Posterior cingulate gyrus (tissue), 11 donors: ENCODE results near the gene KLK1.
A peak's percentile ranks its signal among the peaks of the same experiment; 100 is the strongest.
"Not testable (repeated sequence)": the region's sequence is repeated elsewhere in the genome, so short reads cannot be mapped to it uniquely, and the experiment has no call there.

Source experiments
- DNase-seq, 10 donors: peaks; one replicate each; pipeline versions ENCODE4 v3.0.0 to v3.0.0-alpha.2; 2020 to 2021; ENCODE audit warnings: mixed read lengths in 3 of 10
- intact Hi-C: fragments of 100-400 bp; cut with DNase I; formaldehyde crosslinking; loops from one replicate; pipeline ENCODE4 v1.15.1; 2023

The KLK1 gene

GRCh38 chr19:50794876-50795663 lies 28.5 kb downstream of the KLK1 start:
- DNase-seq: peak in 1 of 10 donors; percentile 69
- intact Hi-C loops: no loop called here

DNA sequence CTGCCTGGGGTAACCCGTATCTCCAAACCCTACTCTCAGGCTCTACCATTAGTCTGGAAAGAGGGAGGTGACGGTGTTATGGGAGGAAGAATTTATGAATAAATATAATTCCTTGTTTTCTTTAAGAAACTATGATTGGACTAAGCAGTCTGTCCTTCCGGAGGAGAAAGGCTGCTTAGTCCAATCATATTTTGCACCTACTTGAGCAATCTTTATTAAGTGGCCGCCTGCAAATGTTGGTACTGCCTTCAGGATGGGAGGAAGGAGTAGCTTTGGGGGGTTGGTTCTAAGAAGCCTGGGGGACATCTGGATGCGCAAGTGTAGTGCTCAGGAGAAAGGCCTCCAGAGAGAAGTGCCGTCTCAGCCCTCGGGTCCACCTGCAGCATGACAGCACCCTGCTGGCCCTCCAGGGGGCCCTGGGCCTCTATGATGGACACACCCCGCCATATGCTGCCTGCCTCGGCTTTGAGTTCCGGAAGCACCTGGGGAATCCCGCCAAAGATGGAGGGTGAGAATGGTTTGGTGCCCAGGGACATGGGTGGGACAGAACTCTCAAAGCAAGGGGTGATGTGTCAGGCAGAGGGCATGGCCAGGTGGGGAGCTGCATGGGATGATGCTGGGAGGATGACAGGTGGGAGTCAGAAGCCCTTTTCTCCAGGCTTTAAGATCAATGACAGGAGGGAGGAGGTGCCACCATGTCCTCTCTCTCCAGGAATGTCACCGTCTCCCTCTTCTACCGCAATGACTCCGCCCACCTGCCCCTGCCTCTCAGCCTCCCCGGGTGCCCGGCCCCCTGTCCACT lies 29.3 kb downstream of the KLK1 start:
- DNase-seq: peak in 2 of 10 donors; percentile 49 to 80
- intact Hi-C loops: no loop called here

GRCh38 chr19:50793558-50794065 lies 30.0 kb downstream of the KLK1 start:
- intact Hi-C loops: no loop called here
- no peak for DNase-seq

DNA sequence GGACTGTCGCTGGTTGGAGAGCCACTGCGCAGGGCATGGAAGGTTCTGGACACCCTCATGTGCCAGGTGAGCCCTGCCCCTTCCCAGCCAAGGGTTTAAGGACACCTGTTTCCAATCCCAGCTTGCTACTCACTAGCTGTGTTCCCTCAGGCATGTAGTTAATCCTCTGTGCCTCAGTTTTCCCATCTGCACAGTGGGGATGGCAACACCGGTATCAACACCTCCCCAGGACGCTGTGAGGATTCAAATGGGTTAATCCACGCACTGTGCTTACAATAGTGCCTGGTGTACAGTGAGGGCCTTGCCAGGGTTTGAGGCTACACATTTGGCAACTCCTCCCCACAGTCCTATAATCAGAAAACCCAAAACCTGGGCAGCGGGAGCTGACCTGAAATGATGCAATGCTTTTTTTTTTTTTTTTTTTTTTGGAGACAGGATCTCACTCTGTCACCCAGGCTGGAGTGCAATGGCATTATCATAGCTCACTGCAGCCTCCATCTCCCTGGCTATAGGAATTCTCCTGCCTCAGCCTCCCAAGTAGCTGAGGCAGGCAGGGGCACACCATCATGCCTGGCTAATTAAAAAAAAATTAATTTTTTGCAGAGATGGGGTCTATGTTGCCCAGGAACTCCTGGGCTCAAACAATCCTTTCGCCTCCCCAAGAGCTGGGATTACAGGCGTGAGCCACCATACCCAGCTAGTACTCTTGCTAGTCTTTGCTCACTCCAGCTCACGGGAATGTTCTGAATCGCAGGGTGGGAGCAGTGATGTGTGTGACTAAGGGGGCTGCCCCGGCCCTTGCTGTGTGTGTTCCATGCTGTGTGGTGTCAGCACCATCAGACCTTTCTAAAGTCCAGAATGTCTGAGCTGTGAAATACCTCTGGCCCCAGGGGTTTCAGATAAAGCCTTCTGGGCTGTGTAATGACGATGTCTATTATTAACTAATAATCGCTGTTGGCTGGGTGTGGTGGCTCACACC lies 31.0 kb downstream of the KLK1 start:
- intact Hi-C loops: no loop called here
- no peak for DNase-seq

- intact Hi-C loops: no loop called here
- DNase-seq: peak in 1 of 10 donors; percentile 77
Measured at GRCh38 chr19:50791594-50792271, 31.9 kb downstream of the KLK1 start.

- DNase-seq: no peak
- intact Hi-C loops: no loop called here
Measured at GRCh38 chr19:50790922-50791467, 32.6 kb downstream of the KLK1 start.

DNA sequence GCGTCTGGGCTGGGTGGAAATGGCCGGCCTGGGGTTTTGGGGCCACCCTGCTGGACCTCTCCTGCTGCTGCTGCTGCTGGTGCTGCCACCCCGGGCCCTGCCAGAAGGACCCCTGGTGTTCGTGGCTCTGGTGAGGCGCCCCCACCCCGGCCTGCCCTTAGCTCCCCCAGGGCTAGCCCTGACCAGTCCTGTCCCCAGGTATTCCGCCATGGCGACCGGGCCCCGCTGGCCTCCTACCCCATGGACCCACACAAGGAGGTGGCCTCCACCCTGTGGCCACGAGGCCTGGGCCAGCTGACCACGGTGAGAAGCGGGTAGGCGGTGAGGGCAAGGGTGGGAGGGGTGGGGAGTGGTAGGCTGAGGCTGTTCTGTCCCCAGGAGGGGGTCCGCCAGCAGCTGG lies 33.2 kb downstream of the KLK1 start, which contains the start of gene ACP4:
TSS of gene ACP4 (plus strand) at position 20 of the 400 bp plus-strand sequence. CDS start at position 20, 0 bp downstream.
- no peak for DNase-seq
- intact Hi-C loops: no loop called here

DNA sequence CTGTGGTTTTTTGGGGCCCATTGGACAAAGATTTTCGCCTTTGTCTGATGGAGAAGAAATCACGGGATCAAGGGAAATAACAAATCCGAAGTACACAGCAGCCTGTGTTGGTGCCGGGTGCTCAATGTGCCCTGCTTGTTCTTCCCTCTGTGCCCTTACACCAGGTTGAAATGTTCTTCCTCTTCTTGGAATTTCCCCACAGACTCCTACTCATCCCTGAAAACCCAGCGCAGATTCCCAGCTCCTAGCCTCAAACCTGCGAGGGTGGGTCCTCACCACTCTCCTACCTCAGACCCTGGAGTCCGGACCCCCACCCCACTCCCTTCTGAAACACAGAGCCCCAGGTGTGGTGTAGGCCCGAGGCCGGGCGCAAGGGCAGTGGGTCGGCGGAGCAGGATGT lies 38.3 kb downstream of the KLK1 start:
- no peak for DNase-seq
- intact Hi-C loops: no loop called here

GRCh38 chr19:50784710-50785109 lies 38.9 kb downstream of the KLK1 start:
- intact Hi-C loops: loop anchor here (5.0 kb wide), 2 partner anchors 62 to 77 kb away; partner anchors contain the start of gene CLEC11A
- DNase-seq: no peak

- DNase-seq: not testable (repeated sequence)
- intact Hi-C loops: loop anchor here (1.0 to 5.0 kb wide), 4 partner anchors 61 to 415 kb away; partner anchors contain the start of gene CLEC11A
Measured at GRCh38 chr19:50783848-50784152, 39.8 kb downstream of the KLK1 start.

DNA sequence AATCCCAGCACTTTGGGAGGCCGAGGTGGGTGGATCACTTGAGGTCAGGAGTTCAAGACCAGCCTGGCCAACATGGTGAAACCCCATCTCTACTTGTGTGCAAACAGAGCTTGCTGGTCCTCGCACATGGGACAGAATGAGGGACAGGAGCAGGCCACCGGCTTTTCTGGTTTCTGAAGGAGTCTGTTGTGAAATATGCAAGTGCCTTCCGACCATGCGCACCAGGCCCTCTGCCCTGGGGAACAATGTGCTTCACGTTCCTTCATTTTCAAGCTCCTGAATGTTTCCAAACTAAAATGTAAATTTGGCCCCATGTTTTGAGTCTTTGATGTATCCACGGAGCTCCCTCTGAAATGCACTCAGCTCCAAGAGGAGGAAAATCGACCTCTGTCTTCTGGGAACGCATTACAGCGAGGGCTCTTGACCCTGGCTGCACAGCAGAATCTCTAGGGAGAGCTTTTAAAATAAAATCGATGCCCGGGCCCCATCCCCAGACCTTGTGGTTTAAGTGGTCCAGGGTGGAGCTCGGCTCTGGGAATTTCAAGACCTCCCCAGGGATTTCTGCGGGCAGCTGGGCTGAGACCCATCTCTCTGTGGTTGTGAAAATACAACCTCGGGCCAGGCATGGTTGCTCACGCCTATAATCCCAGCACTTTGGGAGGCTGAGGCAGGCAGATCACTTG lies 42.7 kb downstream of the KLK1 start:
- intact Hi-C loops: loop anchor here (5.0 kb wide), 2 partner anchors 59 to 74 kb away; partner anchors contain the start of gene CLEC11A
- no peak for DNase-seq

- intact Hi-C loops: loop anchor here (5.0 kb wide), 2 partner anchors 57 to 72 kb away; partner anchors contain the start of gene CLEC11A
Measured at GRCh38 chr19:50779504-50780457, 43.8 kb downstream of the KLK1 start.

DNA sequence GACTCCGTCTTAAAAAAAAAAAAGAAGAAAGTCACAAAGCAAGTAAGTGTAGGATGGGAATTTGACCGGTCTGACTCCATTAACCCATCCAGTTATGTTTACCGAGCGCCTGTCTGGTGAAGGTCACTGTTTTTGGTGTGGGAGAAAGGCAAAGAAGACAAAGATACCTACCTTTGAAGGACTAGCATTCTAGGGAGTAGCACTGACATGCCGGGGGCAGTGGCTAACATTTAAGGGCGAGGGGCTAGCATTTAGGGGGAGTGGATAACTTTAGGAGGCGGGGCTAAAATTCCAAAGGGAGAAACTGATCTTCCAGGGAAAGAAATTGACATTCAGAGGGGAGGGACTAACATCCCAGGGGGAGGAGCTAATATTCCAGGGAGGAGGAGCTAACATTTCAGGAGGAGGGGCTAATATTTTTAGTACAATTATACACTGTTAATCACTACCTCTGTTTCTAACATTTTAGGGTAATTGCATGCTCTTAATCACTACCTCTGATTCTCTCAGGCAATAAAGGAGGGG lies 44.6 kb downstream of the KLK1 start:
- no peak for DNase-seq
- intact Hi-C loops: no loop called here

More at GRCh38 chr19:50779504-50780457, 43.8 kb downstream of the KLK1 start:
- DNase-seq: no peak

GRCh38 chr19:50777830-50778303 lies 45.7 kb downstream of the KLK1 start:
- intact Hi-C loops: no loop called here
- DNase-seq: peak in 1 of 10 donors; percentile 81

- intact Hi-C loops: no loop called here
- DNase-seq: no peak
Measured at GRCh38 chr19:50777261-50777660, 46.3 kb downstream of the KLK1 start.

DNA sequence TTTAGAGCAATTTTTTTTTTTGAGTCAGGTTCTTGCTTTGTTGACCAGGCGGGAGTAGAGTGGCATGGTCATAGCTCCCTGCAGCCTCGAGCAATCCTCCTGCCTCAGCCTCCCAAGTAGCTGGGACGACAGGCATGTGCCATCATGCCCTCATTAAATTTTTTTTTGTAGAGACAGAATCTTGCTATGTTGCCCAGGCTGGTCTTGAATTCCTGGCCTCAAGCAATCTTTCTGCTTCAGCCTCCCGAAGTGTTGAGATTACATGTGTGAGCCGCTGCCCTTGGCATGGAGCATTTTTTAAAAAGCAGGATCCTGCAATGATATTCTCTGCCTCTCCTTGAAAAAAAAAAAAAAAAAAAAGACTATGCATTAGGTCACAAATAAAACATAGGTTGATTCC lies 47.5 kb downstream of the KLK1 start:
- intact Hi-C loops: no loop called here
- DNase-seq: no peak

- DNase-seq, intact Hi-C loops: not testable (repeated sequence)
Measured at GRCh38 chr19:50773454-50773853, 50.1 kb downstream of the KLK1 start.
